GM12878 (cell line): Measurements from ENCODE around the gene PTGS1. TPM values are rescaled to one million over a fixed set of nuclear protein-coding genes. Genes with fewer than 3 reads are reported as not detected.
"Not testable (repeated sequence)": the region's sequence is repeated elsewhere in the genome, so short reads cannot be mapped to it uniquely, and the experiment has no call there.

Experiments
- ATAC-seq: fragments of 200-7000 bp; cut with Tn5 transposase; 3 replicates; pipeline ENCODE4 v1.9.1; 2020; ENCODE audit warnings: mild to moderate bottlenecking, moderate library complexity
- BruUV-seq: library from RNA; stranded (reverse); fragments of 400-500 nt; replicated peaks from 2 replicates; lab custom pipeline; 2021; lab: Mats Ljungman, UMichigan
- CTCF ChIA-PET: fragments of 300-600 bp; sonication (Branson Sonifier 250); formaldehyde crosslinking; extraction: SDS; loops from one replicate; lab custom pipeline; 2021; ENCODE audit warnings: inconsistent platforms; lab: Yijun Ruan, JAX
- POLR2A ChIA-PET: fragments of 350-600 bp; formaldehyde crosslinking; extraction: SDS; loops from one replicate; lab custom pipeline; 2021; ENCODE audit warnings: inconsistent platforms; lab: Charles Lee
- RAD21 ChIA-PET: fragments of 300-600 bp; sonication (Branson Sonifier 250); formaldehyde crosslinking; loops from one replicate; lab custom pipeline; 2023; ENCODE audit warnings: antibody characterized with exemption; ENCODE audit not compliant: unreplicated experiment; lab: Charles Lee
- SMC1A ChIA-PET: fragments of 300-600 bp; sonication (Branson Sonifier 250); formaldehyde crosslinking; loops from one replicate; lab custom pipeline; 2023; ENCODE audit not compliant: unreplicated experiment, uncharacterized antibody; lab: Charles Lee
- DNase-seq: peaks from one replicate; pipeline ENCODE4 v3.0.0-alpha.2; 2011; ENCODE audit warnings: low read depth, low spot score
- FAIRE-seq: peaks from 3 replicates; lab custom pipeline; 2011; peaks lifted over from hg19 to GRCh38; lab: Jason Lieb, UNC
- H2AFZ ChIP-seq: 2 replicates; pipeline ENCODE4 v1.6.0; 2011; ENCODE audit warnings: low read depth, low read length, control low read depth; ENCODE audit not compliant: control insufficient read depth
- H3K27ac ChIP-seq: 2 replicates; pipeline ENCODE4 v1.5.1; 2011; ENCODE audit warnings: control low read depth; ENCODE audit not compliant: control insufficient read depth, insufficient read depth
- H3K27me3 ChIP-seq, 2 experiments: replicated peaks in 1 of 2; 2 replicates each; pipeline versions ENCODE4 v1.6.0 to v1.6.1; 2011; ENCODE audit warnings: low read length in 1 of 2; ENCODE audit not compliant: control insufficient read depth in 2 of 2, insufficient read depth in 2 of 2
- H3K36me3 ChIP-seq, 2 experiments: 2 replicates each; pipeline ENCODE4 v1.5.1; 2011; ENCODE audit warnings: low read length in 1 of 2; ENCODE audit not compliant: control insufficient read depth in 2 of 2, insufficient read depth in 2 of 2
- H3K4me1 ChIP-seq: 2 replicates; pipeline ENCODE4 v1.6.1; 2011; ENCODE audit warnings: mild to moderate bottlenecking, low read length, moderate library complexity, mixed read lengths; ENCODE audit not compliant: control insufficient read depth, insufficient read depth
- H3K4me2 ChIP-seq: 2 replicates; pipeline ENCODE4 v1.6.0; 2011; ENCODE audit warnings: control low read depth; ENCODE audit not compliant: control insufficient read depth, insufficient read depth
- H3K4me3 ChIP-seq: fragments of 200-600 bp; sonication (generic); 2 replicates; pipeline ENCODE4 v1.5.1; 2016
- H3K79me2 ChIP-seq: 2 replicates; pipeline ENCODE4 v1.6.0; 2011; ENCODE audit warnings: low read length; ENCODE audit not compliant: control insufficient read depth, insufficient read depth
- H3K9ac ChIP-seq: 2 replicates; pipeline ENCODE4 v1.8.0; 2011; ENCODE audit warnings: low read length, control low read depth, mixed read lengths; ENCODE audit not compliant: control insufficient read depth, insufficient read depth
- H3K9me3 ChIP-seq: replicated peaks from 3 replicates; pipeline ENCODE4 v1.5.1; 2011; ENCODE audit warnings: mild to moderate bottlenecking, low read length; ENCODE audit not compliant: control insufficient read depth, insufficient read depth
- H4K20me1 ChIP-seq: 2 replicates; pipeline ENCODE4 v1.6.0; 2011; ENCODE audit not compliant: control insufficient read depth, insufficient read depth
- CBX3 ChIP-seq: fragments of 200-600 bp; sonication (generic); IDR thresholded peaks from 2 replicates; pipeline ENCODE4 v1.6.1; 2016; ENCODE audit warnings: low read depth, borderline replicate concordance
- CHD2 ChIP-seq: IDR thresholded peaks from 2 replicates; pipeline ENCODE4 v1.6.1; 2011; ENCODE audit warnings: low read depth, low read length, improper control_type of control experiment, borderline replicate concordance
- EZH2 ChIP-seq: IDR thresholded peaks from 2 replicates; pipeline ENCODE4 v1.6.1; 2012; ENCODE audit warnings: low read depth, mild to moderate bottlenecking, control low read depth, inconsistent platforms, low read length, borderline replicate concordance; ENCODE audit not compliant: control insufficient read depth
- HDAC2 ChIP-seq: fragments of 200-600 bp; sonication (generic); IDR thresholded peaks from 2 replicates; pipeline ENCODE4 v1.6.1; 2017
- NR2C1 ChIP-seq: fragments of 450-650 bp; IDR thresholded peaks from 2 replicates; pipeline ENCODE4 v1.6.1; 2017; ENCODE audit warnings: antibody characterized with exemption, mild to moderate bottlenecking, moderate library complexity
- RAD21 ChIP-seq: IDR thresholded peaks from 2 replicates; pipeline ENCODE4 v1.6.1; 2011; ENCODE audit warnings: mild to moderate bottlenecking, low read depth, low read length, moderate library complexity; ENCODE audit not compliant: insufficient read depth
- RUNX3 ChIP-seq: IDR thresholded peaks from 2 replicates; pipeline ENCODE4 v1.6.1; 2012; ENCODE audit warnings: low read length, inconsistent platforms
- SIX5 ChIP-seq: IDR thresholded peaks from 2 replicates; pipeline ENCODE4 v1.6.1; 2011; ENCODE audit warnings: mild to moderate bottlenecking, low read depth, low read length, moderate library complexity; ENCODE audit not compliant: severe bottlenecking
- SREBF2 ChIP-seq: IDR thresholded peaks from 2 replicates; pipeline ENCODE4 v1.6.1; 2012; ENCODE audit warnings: mild to moderate bottlenecking, low read length
- WRNIP1 ChIP-seq: IDR thresholded peaks from 2 replicates; pipeline ENCODE4 v1.6.1; 2011; ENCODE audit warnings: low read depth, low read length, improper control_type of control experiment, borderline replicate concordance
- WGBS: methylation state at CpG from one replicate; pipeline ENCODE4 v1.1.6; 2016; ENCODE audit warnings: low lambda C conversion rate; ENCODE audit not compliant: insufficient replicate concordance, insufficient coverage; ENCODE audit errors: missing lambda C conversion rate; 5-methylcytosine and 5-hydroxymethylcytosine counted together
- in situ Hi-C: fragments of 300-500 bp; cut with MboI; formaldehyde crosslinking; loops from 9 replicates; pipeline ENCODE4 v1.14.3; 2018; ENCODE audit warnings: mixed read lengths
- intact Hi-C: fragments of 100-400 bp; cut with micrococcal nuclease; formaldehyde crosslinking; loops from one replicate; pipeline ENCODE4 v1.14.2; 2022; ENCODE audit not compliant: unreplicated experiment
- polyA plus RNA-seq, 11 experiments: library from polyadenylated mRNA; depleted of rRNA in 4 of 11; unstranded in 6 of 11; stranded (reverse) in 5 of 11; fragments of >200 nt; fragmentation: Nextera tagmentation in 4 of 11; fragmentation: Illumina TruSeq in 1 of 11; extraction: Ambion mirVana in 4 of 11; extraction: Trizol in 1 of 11; gene quantifications; 1 replicate in 1 of 11; 2 replicates in 10 of 11; pipeline versions ENCODE4 v1.2.1 to v1.2.3, GENCODE V29; 2011 to 2016; ENCODE audit warnings: inconsistent platforms in 2 of 11, missing spikeins in 2 of 11, low read depth in 1 of 11
- total RNA-seq, 4 experiments: library from RNA; depleted of rRNA in 3 of 4; stranded (reverse); fragments of >200 nt in 3 of 4; fragmentation: Illumina TruSeq in 1 of 4; extraction: Trizol in 1 of 4; gene quantifications; 2 replicates each; pipeline versions ENCODE4 v1.2.1 to v1.2.3, GENCODE V29; 2013 to 2021

Gene PTGS1
- total and polyA plus RNA-seq, 10 of the 15 experiments (the other 5 are each of a cell fraction or from before 2014, with no cell fraction given), result 0.16 to 2.8 (median 0.96) TPM

DNA sequence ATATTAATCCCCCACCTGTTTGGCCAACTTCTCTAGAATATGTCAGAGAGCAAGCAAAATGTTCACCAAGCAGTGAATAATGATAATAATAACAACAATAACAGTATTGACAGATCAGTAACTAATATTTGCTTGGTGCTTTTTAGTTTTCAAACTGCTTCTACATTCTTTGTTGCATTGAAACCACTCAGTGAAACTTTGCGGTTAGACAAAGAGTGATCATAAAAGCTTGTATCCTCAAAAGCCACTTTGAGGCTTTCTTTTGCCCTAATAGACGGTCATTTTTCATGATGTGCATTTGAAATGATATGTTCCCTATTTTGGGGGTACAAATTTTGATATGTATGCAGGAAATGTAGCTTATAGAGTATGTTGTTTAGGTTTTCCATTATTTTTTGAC, 43.6 kb upstream of the PTGS1 start:
- SMC1A ChIA-PET, result interaction anchor here (0.7 to 1.5 kb wide), 3 partner anchors 9 to 13 kb away, joined by 3 read pairs; no protein-coding TSS in a partner anchor
- H3K79me2 ChIP-seq, result no peaks in the 10 kb centered on the region
- in situ Hi-C loops, result no loop called here
- peaks cover 8 to 11% of the 10 kb centered on the region in 2 experiments; a peak in 3 of 4 replicates for H3K36me3 ChIP-seq
- RAD21 ChIA-PET, result interaction anchor here (1.1 kb wide), 1 partner anchor 23 kb away, joined by 4 read pairs; no protein-coding TSS in a partner anchor
- no peak for DNase-seq
- H3K9ac ChIP-seq, result no peak overlapping the region
- TF ChIP-seq RUNX3 (peak; percentile 32), NR2C1 (no peak)
- FAIRE-seq, result no peak
- CTCF ChIA-PET, result interaction anchor here (1.2 to 2.2 kb wide), 4 partner anchors 24 to 229 kb away, joined by 3 to 9 read pairs (median 5); no protein-coding TSS in a partner anchor
- no peak overlapping the region for H3K27ac ChIP-seq
- H3K4me1 ChIP-seq, result peaks cover 4% of the 10 kb centered on the region; the same call in 1 of the 2 replicates
- POLR2A ChIA-PET, result no interaction called here
- no TSS peak for BruUV-seq
- H3K9me3 ChIP-seq, result no peaks in the 10 kb centered on the region
- H3K4me2 ChIP-seq, result no peak overlapping the region
- H3K4me3 ChIP-seq, result no peak overlapping the region
- WGBS, result 47% methylated on average over 2 of the region's 2 CpGs
- H2AFZ ChIP-seq, result no peak overlapping the region
- intact Hi-C loops, result no loop called here
- H4K20me1 ChIP-seq, result no peaks in the 10 kb centered on the region
- H3K27me3 ChIP-seq, result no peaks in the 10 kb centered on the region
- peak; percentile 75 for ATAC-seq

DNA sequence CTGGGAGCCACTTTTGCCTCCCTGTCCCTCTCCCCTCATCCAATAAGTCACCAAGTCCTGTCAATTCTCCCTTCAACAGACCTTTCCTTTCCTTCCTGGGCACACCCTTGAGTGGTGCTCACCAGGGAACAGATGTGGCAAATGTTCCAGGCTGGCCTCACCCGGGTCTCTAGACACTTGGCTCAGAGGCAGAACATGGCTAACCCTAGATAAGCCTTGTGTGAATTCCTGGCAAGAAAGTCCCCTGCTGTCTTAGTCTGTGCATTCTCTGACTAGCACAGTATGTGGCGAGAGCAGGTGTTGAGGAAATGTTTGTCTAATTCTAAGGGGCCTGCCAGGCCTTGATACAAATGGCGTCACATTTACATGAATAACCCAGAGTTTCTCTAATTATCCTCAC, 41.2 kb upstream of the PTGS1 start:
- no peak for FAIRE-seq
- Histone ChIP-seq H2AFZ (no peak overlapping the region), H3K9me3 (no peaks in the 10 kb centered on the region), H3K36me3 (no peaks in the 10 kb centered on the region; a peak in 2 of 4 replicates), H4K20me1 (no peaks in the 10 kb centered on the region), H3K79me2 (no peaks in the 10 kb centered on the region), H3K4me2 (no peak overlapping the region), H3K4me3 (no peak overlapping the region), H3K4me1 (peaks cover 4% of the 10 kb centered on the region; the same call in 1 of the 2 replicates), H3K27ac (no peak overlapping the region), H3K27me3 (no peaks in the 10 kb centered on the region), H3K9ac (no peak overlapping the region)
- in situ Hi-C loops (no loop called here), intact Hi-C loops (no loop called here)
- POLR2A ChIA-PET, result no interaction called here
- WGBS, result 100% methylated on average over 3 of the region's 3 CpGs
- SMC1A ChIA-PET, result interaction anchor here (1.8 kb wide), 1 partner anchor 204 kb away, joined by 4 read pairs; no protein-coding TSS in a partner anchor
- DNase-seq, result no peak
- no TSS peak for BruUV-seq
- RAD21 ChIA-PET, result no interaction called here
- TF ChIP-seq HDAC2 (no peak), CHD2 (no peak), SREBF2 (no peak), SIX5 (no peak), RAD21 (no peak), EZH2 (no peak), WRNIP1 (no peak), CBX3 (no peak)
- CTCF ChIA-PET, result no interaction called here
- no peak for ATAC-seq

DNA sequence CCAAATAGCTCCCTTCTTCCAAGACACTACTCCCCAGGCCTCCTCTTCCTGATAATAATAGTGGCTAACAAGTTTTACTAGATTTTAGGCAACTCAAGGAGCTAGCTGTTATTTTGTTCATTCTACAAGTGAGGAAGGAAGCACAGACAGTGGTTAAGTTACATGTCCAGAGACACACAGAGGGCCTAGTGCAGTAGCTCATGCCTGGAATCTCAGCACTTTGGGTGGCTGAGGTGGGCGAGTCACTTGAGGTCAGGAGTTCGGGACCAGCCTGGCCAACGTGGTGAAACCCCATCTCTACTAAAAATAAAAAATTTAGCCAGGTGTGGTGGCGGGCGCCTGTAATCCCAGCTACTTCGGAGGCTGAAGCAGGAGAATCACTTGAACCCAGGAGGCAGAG, 40.4 kb upstream of the PTGS1 start:
- 87% methylated on average over 6 of the region's 6 CpGs for WGBS
- H3K27ac ChIP-seq, H2AFZ ChIP-seq, ATAC-seq, intact Hi-C loops, in situ Hi-C loops, H3K36me3 ChIP-seq, DNase-seq, H3K4me3 ChIP-seq, POLR2A ChIA-PET, H3K9me3 ChIP-seq, H3K27me3 ChIP-seq, BruUV-seq, RAD21 ChIA-PET, H3K4me1 ChIP-seq, H3K79me2 ChIP-seq, H3K4me2 ChIP-seq, FAIRE-seq, H3K9ac ChIP-seq, H4K20me1 ChIP-seq: not testable (repeated sequence)
- SMC1A ChIA-PET, result interaction anchor here (1.8 kb wide), 1 partner anchor 205 kb away, joined by 4 read pairs; no protein-coding TSS in a partner anchor
- CTCF ChIA-PET, result interaction anchor here (1.3 to 1.7 kb wide), 3 partner anchors 20 to 231 kb away, joined by 4 to 6 read pairs (median 5); no protein-coding TSS in a partner anchor
